Peyer's patch (tissue), 4 donors: ENCODE measurements around the gene KLF11.

Experiments used
- POLR2A ChIP-seq, 2 donors: fragments of 450-650 bp; IDR thresholded peaks; one replicate each; pipeline ENCODE4 v1.5.1; 2017; ENCODE audit warnings: antibody characterized with exemption in 2 of 2, mild to moderate bottlenecking in 2 of 2, moderate library complexity in 2 of 2
- TF ChIP-seq, protein P1 (sequence below), 6 experiments: fragments of 450-650 bp in 4 of 6; fragments of 200-600 bp in 2 of 6; sonication (generic) in 1 of 6; IDR thresholded peaks; one replicate each; pipeline ENCODE4 v1.5.1; 2017 to 2019; ENCODE audit warnings: antibody characterized with exemption in 6 of 6, mild to moderate bottlenecking in 3 of 6, moderate library complexity in 1 of 6

GRCh38 chr2:10083046-10083445 lies 39.7 kb downstream of the KLF11 start:
- no peak for TF ChIP-seq POLR2A (IDR thresholded peaks at IDR 0.05)
- TF ChIP-seq, protein P1, sequence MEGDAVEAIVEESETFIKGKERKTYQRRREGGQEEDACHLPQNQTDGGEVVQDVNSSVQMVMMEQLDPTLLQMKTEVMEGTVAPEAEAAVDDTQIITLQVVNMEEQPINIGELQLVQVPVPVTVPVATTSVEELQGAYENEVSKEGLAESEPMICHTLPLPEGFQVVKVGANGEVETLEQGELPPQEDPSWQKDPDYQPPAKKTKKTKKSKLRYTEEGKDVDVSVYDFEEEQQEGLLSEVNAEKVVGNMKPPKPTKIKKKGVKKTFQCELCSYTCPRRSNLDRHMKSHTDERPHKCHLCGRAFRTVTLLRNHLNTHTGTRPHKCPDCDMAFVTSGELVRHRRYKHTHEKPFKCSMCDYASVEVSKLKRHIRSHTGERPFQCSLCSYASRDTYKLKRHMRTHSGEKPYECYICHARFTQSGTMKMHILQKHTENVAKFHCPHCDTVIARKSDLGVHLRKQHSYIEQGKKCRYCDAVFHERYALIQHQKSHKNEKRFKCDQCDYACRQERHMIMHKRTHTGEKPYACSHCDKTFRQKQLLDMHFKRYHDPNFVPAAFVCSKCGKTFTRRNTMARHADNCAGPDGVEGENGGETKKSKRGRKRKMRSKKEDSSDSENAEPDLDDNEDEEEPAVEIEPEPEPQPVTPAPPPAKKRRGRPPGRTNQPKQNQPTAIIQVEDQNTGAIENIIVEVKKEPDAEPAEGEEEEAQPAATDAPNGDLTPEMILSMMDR (IDR thresholded peaks at IDR 0.05) = no peak
